NB4 (cell line): ENCODE results near the gene FASTKD2.

Experiments used
- MAX ChIP-seq: IDR thresholded peaks from 2 replicates; pipeline ENCODE4 v1.6.1; 2011; ENCODE audit warnings: low read depth, low read length
- POLR2A ChIP-seq: IDR thresholded peaks from 2 replicates; pipeline ENCODE4 v1.6.1; 2011; ENCODE audit warnings: mild to moderate bottlenecking; ENCODE audit not compliant: insufficient read length; ENCODE audit errors: extremely low read depth
- TF ChIP-seq, protein P1 (sequence below): IDR thresholded peaks from one replicate; pipeline ENCODE4 v1.5.1; 2012; ENCODE audit warnings: low read depth, low read length

DNA sequence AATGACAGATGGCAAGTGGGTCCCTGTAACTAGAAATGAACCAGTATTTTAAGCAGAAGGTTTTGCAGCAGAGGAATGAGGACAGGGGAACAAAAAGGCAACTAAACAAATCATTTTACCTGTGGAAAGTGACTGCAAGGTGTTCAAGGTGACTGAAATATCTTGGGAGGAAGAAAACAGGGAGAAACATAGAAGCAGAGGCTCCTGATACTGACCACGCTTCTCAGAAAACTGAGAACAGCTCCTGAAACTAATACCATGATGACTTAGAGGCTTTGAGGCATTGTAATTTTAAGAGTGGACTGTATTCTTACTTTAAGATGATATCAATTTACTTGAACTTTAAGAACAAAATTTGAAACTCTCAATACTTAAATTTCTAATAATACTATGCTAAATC lies 47.1 kb upstream of the FASTKD2 start, which contains the start of gene DYTN:
- TF ChIP-seq, protein P1, sequence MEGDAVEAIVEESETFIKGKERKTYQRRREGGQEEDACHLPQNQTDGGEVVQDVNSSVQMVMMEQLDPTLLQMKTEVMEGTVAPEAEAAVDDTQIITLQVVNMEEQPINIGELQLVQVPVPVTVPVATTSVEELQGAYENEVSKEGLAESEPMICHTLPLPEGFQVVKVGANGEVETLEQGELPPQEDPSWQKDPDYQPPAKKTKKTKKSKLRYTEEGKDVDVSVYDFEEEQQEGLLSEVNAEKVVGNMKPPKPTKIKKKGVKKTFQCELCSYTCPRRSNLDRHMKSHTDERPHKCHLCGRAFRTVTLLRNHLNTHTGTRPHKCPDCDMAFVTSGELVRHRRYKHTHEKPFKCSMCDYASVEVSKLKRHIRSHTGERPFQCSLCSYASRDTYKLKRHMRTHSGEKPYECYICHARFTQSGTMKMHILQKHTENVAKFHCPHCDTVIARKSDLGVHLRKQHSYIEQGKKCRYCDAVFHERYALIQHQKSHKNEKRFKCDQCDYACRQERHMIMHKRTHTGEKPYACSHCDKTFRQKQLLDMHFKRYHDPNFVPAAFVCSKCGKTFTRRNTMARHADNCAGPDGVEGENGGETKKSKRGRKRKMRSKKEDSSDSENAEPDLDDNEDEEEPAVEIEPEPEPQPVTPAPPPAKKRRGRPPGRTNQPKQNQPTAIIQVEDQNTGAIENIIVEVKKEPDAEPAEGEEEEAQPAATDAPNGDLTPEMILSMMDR, result no peak
- TF ChIP-seq POLR2A (no peak), MAX (no peak)
